Fibroblast of lung (primary cell): Measurements from ENCODE around the gene LIN37. TPM values are rescaled to one million over a fixed set of nuclear protein-coding genes. Genes with fewer than 3 reads are reported as not detected.

ENCODE experiments used
- DNase-seq, 2 donors: peaks; one replicate each; pipeline versions ENCODE4 v3.0.0 to v3.0.0-alpha.2; 2010; ENCODE audit warnings: low read depth in 2 of 2
- H2AFZ ChIP-seq: 2 replicates; pipeline ENCODE4 v1.5.1; 2012; ENCODE audit warnings: low read length, control low read depth, inconsistent platforms
- H3K27ac ChIP-seq: 2 replicates; pipeline ENCODE4 v1.5.1; 2011; ENCODE audit warnings: low read length, control low read depth; ENCODE audit not compliant: insufficient read depth
- H3K27me3 ChIP-seq: 2 replicates; pipeline ENCODE4 v1.5.1; 2011; ENCODE audit warnings: mild to moderate bottlenecking, low read length; ENCODE audit not compliant: control insufficient read depth, insufficient read depth
- H3K36me3 ChIP-seq: 2 replicates; pipeline ENCODE4 v1.5.1; 2011; ENCODE audit warnings: low read length; ENCODE audit not compliant: control insufficient read depth, insufficient read depth
- H3K4me1 ChIP-seq: 2 replicates; pipeline ENCODE4 v1.5.1; 2011; ENCODE audit warnings: low read length; ENCODE audit not compliant: control insufficient read depth, insufficient read depth; ENCODE audit errors: extremely low read depth
- H3K4me2 ChIP-seq: 2 replicates; pipeline ENCODE4 v1.5.1; 2011; ENCODE audit warnings: low read length, control low read depth; ENCODE audit not compliant: insufficient read depth; ENCODE audit errors: extremely low read depth
- H3K4me3 ChIP-seq, 4 experiments: fragments of 200-600 bp in 1 of 4; sonication (generic) in 1 of 4; replicated peaks in 1 of 4; 2 replicates each; pipeline ENCODE4 v1.5.1; 2011 to 2016; ENCODE audit warnings: low read length in 4 of 4, low read depth in 3 of 4, mild to moderate bottlenecking in 3 of 4, control low read depth in 2 of 4, inconsistent platforms in 1 of 4, mixed read lengths in 1 of 4; ENCODE audit not compliant: insufficient read depth in 1 of 4; ENCODE audit errors: control extremely low read depth in 1 of 4
- H3K79me2 ChIP-seq: 2 replicates; pipeline ENCODE4 v1.5.1; 2012; ENCODE audit warnings: mild to moderate bottlenecking, low read length, inconsistent platforms; ENCODE audit not compliant: control insufficient read depth, insufficient read depth
- H3K9ac ChIP-seq: 2 replicates; pipeline ENCODE4 v1.5.1; 2011; ENCODE audit warnings: mild to moderate bottlenecking, low read length, control low read depth; ENCODE audit not compliant: insufficient read depth
- H3K9me3 ChIP-seq: 2 replicates; pipeline ENCODE4 v1.5.1; 2012; ENCODE audit warnings: low read depth, low read length; ENCODE audit not compliant: control insufficient read depth, insufficient read depth
- H4K20me1 ChIP-seq: 2 replicates; pipeline ENCODE4 v1.5.1; 2011; ENCODE audit warnings: low read length; ENCODE audit not compliant: control insufficient read depth, insufficient read depth; ENCODE audit errors: extremely low read depth
- CTCF ChIP-seq, 2 donors: IDR thresholded peaks in 1 of 2; conservative IDR thresholded peaks in 1 of 2; 1 replicate in 1 of 2; 2 replicates in 1 of 2; pipeline ENCODE4 v1.5.1; 2011 to 2012; ENCODE audit warnings: low read length in 2 of 2, control low read depth in 1 of 2, inconsistent platforms in 1 of 2, low read depth in 1 of 2, mild to moderate bottlenecking in 1 of 2
- EZH2 ChIP-seq: IDR thresholded peaks from 2 replicates; pipeline ENCODE4 v1.5.1; 2012; ENCODE audit warnings: low read length, control low read depth, mild to moderate bottlenecking; ENCODE audit errors: missing control alignments
- polyA plus RNA-seq, 2 donors: library from polyadenylated mRNA; depleted of rRNA in 1 of 2; stranded (reverse) in 1 of 2; unstranded in 1 of 2; fragments of >200 nt; gene quantifications; 2 replicates each; pipeline ENCODE4 v1.2.1, GENCODE V29; 2011 to 2012; ENCODE audit warnings: missing spikeins in 1 of 2
- total RNA-seq: library from RNA; depleted of rRNA; stranded (reverse); fragments of >200 nt; gene quantifications from 2 replicates; pipeline ENCODE4 v1.2.1, GENCODE V29; 2014

LIN37 gene
- total and polyA plus RNA-seq, 2 donors (not counting 1 experiment from before 2014, with no cell fraction given): 6.4 to 10.3 TPM

- TF ChIP-seq CTCF (conservative IDR thresholded peaks at IDR 0.05 in 1 of 2, IDR thresholded peaks at IDR 0.05 in 1 of 2; ENCODE audit: low read depth in 1 of 2, low read length in 2 of 2) (no peak), EZH2 (no peak)
- DNase-seq: no peak
- peaks cover 60% of the 10 kb centered on the region for H3K36me3 ChIP-seq
These were observed 20.2 kb upstream of the LIN37 start for GRCh38 chr19:35727956-35728706.

DNA sequence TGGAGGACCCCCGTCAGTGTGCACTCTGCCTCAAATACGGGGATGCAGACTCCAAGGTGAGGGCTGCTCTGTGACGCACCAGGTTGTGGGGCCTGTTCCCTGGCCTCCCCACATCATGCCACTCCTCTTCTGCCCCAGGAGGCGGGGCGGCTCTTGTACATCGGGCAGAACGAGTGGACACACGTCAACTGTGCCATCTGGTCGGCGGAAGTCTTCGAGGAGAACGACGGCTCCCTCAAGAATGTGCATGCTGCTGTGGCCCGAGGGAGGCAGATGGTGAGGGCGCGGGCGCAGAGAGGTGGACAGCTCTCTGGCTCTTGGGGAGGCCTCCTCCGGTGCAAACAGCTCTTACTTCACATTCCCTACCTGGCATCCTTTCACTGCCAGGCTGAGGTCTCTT lies 19.4 kb upstream of the LIN37 start:
- H3K79me2 ChIP-seq: no peaks in the 10 kb centered on the region
- no peak overlapping the region for H3K27ac ChIP-seq
- H2AFZ ChIP-seq: no peak overlapping the region
- no peak overlapping the region for H3K9ac ChIP-seq
- TF ChIP-seq EZH2: no peak
- TF ChIP-seq CTCF (conservative IDR thresholded peaks at IDR 0.05 in 1 of 2, IDR thresholded peaks at IDR 0.05 in 1 of 2; ENCODE audit: low read depth in 1 of 2, low read length in 2 of 2): no peak
- no peaks in the 10 kb centered on the region for H3K4me1 ChIP-seq
- no peak overlapping the region for H3K4me2 ChIP-seq
- no peaks in the 10 kb centered on the region for H3K9me3 ChIP-seq
- no peaks in the 10 kb centered on the region for H4K20me1 ChIP-seq
- no peaks in the 10 kb centered on the region for H3K27me3 ChIP-seq
- H3K4me3 ChIP-seq: no peak overlapping the region
- DNase-seq: no peak
- peaks cover 59% of the 10 kb centered on the region for H3K36me3 ChIP-seq

More at GRCh38 chr19:35727956-35728706, 20.2 kb upstream of the LIN37 start:
- Histone ChIP-seq H3K4me1 (no peaks in the 10 kb centered on the region), H3K4me3 (no peak overlapping the region), H3K4me2 (no peak overlapping the region), H2AFZ (no peak overlapping the region), H3K9ac (no peak overlapping the region), H3K79me2 (no peaks in the 10 kb centered on the region), H4K20me1 (no peaks in the 10 kb centered on the region), H3K9me3 (no peaks in the 10 kb centered on the region), H3K27ac (no peak overlapping the region), H3K27me3 (no peaks in the 10 kb centered on the region)

DNA sequence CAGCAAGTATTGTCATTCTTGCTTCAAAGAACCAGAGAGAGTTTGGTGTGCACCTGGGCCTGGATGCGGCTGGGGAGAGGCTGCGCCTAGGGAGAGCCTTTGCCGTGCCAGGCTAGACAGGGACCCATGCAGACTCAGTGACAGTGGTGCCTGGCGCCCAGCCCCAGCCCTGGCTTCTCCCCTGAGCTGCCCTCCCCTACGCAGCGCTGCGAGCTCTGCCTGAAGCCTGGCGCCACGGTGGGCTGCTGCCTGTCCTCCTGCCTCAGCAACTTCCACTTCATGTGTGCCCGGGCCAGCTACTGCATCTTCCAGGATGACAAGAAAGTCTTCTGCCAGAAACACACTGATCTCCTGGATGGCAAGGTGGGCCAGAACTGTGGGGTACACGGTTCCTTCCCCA lies 18.6 kb upstream of the LIN37 start:
- no peak overlapping the region for H3K4me3 ChIP-seq
- no peak overlapping the region for H3K4me2 ChIP-seq
- H3K27me3 ChIP-seq: no peaks in the 10 kb centered on the region
- no peak for DNase-seq
- H4K20me1 ChIP-seq: no peaks in the 10 kb centered on the region
- no peaks in the 10 kb centered on the region for H3K9me3 ChIP-seq
- peaks cover 57% of the 10 kb centered on the region for H3K36me3 ChIP-seq
- H3K27ac ChIP-seq: no peak overlapping the region
- H3K9ac ChIP-seq: no peak overlapping the region
- H3K4me1 ChIP-seq: no peaks in the 10 kb centered on the region
- TF ChIP-seq EZH2: no peak
- H3K79me2 ChIP-seq: no peaks in the 10 kb centered on the region
- no peak overlapping the region for H2AFZ ChIP-seq
